IPS-18c (cell line): ENCODE measurements around the gene TGFBR3L.
"Not testable (repeated sequence)": the region's sequence is repeated elsewhere in the genome, so short reads cannot be mapped to it uniquely, and the experiment has no call there.

Experiments
- H3K4me3 ChIP-seq: 2 replicates; pipeline ENCODE4 v1.7.0; 2013; ENCODE audit warnings: low read depth, mild to moderate bottlenecking, low read length, moderate library complexity; ENCODE audit not compliant: insufficient read depth
- H3K9me3 ChIP-seq: one replicate; pipeline ENCODE4 v1.6.1; 2013; ENCODE audit warnings: mild to moderate bottlenecking, low read length, moderate library complexity; ENCODE audit not compliant: control insufficient read depth, insufficient read depth

The TGFBR3L gene

DNA sequence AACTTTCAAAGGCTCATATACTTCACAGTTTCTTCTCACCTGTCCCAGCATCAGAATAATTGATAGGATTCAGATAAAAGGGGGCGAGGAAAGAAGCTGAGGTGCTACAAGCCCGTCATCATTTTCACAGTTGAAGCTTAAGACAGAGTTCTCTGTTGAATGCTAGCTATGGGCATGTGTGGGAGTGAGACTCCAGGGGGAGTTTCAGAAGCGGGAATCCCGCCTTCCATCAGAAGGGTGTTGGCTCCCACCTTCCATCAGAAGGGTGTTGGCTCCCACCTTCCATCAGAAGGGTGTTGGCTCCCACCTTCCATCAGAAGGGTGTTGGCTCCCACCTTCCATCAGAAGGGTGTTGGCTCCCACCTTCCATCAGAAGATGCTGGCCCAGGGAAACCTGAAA, 46.5 kb downstream of the TGFBR3L start:
- not testable (repeated sequence) for H3K9me3 ChIP-seq

GRCh38 chr19:7961920-7962626, 47.4 kb downstream of the TGFBR3L start:
- Histone ChIP-seq H3K9me3 (no peaks in the 10 kb centered on the region), H3K4me3 (no peak overlapping the region)

More for the DNA sequence above, 46.5 kb downstream of the TGFBR3L start:
- H3K4me3 ChIP-seq = not testable (repeated sequence)

- Histone ChIP-seq H3K4me3 (no peak overlapping the region), H3K9me3 (no peaks in the 10 kb centered on the region)
Measured at GRCh38 chr19:7962644-7963268, 48.1 kb downstream of the TGFBR3L start.

- Histone ChIP-seq H3K9me3 (no peaks in the 10 kb centered on the region), H3K4me3 (no peak overlapping the region)
Measured at GRCh38 chr19:7963566-7963965, 48.9 kb downstream of the TGFBR3L start.

DNA sequence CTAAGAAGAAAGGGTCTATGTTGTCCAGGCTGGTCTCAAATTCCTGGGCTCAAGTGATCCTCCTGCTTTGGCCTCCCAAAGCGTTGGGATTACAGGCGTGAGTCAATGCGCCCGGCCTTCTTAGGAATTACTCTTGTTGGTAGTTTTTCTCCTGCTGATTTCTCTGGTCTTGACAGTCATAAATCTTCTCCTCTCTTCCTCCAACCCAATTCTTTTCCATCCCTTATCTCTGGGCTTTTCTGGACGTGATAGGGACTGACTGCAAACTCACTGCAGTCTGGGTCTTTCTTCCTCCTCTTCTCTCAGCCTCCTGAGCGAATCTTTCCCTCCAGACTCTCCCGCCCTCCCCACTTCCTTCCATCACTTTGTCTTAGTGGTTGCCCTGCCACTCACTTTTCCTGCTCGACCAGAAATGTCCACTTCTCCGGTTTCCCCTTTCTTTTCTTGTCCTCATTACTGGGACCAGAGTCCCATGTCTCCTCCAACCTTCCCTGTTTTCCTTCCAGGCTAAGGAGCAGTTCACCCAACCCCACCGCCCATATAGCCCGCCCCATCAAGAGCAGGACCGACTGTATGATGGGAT, 50.7 kb downstream of the TGFBR3L start:
- no peaks in the 10 kb centered on the region for H3K9me3 ChIP-seq

DNA sequence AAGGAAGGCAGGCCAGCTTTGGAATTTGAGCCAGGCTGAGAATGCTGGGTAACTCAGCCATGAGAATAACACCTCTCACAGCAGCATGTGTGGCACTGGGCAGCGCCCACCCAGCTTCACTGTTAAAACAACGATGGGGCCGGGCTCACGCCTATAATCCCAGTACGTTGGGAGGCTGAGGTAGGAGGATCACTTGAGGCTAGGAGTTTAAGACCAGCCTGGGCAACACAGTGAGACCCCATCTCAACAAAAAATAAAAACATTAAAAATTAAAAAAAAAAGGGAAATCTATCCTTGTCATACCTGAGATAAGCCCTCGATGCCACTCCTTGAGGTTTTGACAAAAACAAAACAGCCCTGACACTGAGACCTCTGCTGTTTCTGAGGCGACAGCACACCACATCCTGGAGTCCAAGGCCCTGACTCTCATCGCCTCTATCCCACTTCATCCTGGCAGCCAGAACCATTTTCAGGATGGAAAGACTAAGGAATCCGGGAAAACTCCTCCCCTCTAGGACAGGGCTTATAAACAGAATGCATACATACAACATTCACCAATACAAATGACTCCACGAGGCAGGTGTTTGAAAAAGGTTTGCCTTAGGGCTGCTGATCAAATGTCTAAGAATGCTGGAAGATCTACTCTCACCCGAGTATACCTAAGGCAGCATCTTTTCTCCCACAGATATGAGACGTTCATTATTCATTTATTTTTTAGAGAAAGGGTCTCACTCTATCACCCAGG, 51.5 kb downstream of the TGFBR3L start:
- no peak overlapping the region for H3K4me3 ChIP-seq
- no peaks in the 10 kb centered on the region for H3K9me3 ChIP-seq

More for the DNA sequence above, 50.7 kb downstream of the TGFBR3L start:
- H3K4me3 ChIP-seq = no peak overlapping the region

DNA sequence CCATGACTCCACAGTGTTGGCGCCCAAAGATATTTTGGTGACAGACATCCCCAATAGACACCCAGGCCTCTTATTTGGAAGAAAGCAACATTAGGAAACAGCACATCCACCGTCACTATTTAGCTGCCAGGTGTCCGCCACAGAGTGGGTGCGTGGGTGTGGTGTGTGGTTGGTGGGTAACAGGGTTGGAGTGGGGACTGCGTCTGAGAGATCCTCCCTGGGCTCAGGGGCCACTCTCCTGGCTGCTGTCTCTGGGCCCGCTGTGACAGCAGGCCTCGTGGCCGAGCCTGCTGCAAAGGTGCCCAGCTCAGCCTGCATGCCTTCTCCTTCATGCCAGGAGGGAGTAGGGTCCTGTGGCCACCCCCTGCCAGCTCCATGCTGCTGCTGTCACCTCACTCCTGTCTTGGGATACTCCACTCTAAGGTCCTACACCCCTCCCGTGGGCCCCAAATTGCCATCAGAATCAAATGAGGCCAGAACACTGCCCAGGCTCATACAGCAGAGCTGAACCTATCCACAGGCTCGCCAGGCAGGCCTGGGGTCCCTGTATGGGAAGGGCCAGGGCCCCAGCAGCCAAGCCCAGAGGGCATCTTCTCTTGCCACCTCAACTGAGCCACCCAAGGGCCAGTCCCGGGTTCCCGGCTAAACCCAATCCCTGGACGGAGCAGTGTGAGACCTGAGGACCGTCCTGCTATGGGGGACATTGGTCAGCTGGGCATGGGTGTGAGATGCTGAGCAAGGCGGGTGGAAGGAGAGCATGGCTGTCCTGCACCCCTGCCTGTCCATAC, 53.6 kb downstream of the TGFBR3L start:
- no peaks in the 10 kb centered on the region for H3K9me3 ChIP-seq
- H3K4me3 ChIP-seq = no peak overlapping the region
